GM12878 (cell line): ENCODE results near the gene CPSF3. TPM values are rescaled to one million over a fixed set of nuclear protein-coding genes. Genes with fewer than 3 reads are reported as not detected.

Source experiments
- ATAC-seq: fragments of 200-7000 bp; cut with Tn5 transposase; 3 replicates; pipeline ENCODE4 v1.9.1; 2020; ENCODE audit warnings: mild to moderate bottlenecking, moderate library complexity
- BruUV-seq: library from RNA; stranded (reverse); fragments of 400-500 nt; replicated peaks from 2 replicates; lab custom pipeline; 2021; lab: Mats Ljungman, UMichigan
- CTCF ChIA-PET: fragments of 300-600 bp; sonication (Branson Sonifier 250); formaldehyde crosslinking; extraction: SDS; loops from one replicate; lab custom pipeline; 2021; ENCODE audit warnings: inconsistent platforms; lab: Yijun Ruan, JAX
- POLR2A ChIA-PET: fragments of 350-600 bp; formaldehyde crosslinking; extraction: SDS; loops from one replicate; lab custom pipeline; 2021; ENCODE audit warnings: inconsistent platforms; lab: Charles Lee
- RAD21 ChIA-PET: fragments of 300-600 bp; sonication (Branson Sonifier 250); formaldehyde crosslinking; loops from one replicate; lab custom pipeline; 2023; ENCODE audit warnings: antibody characterized with exemption; ENCODE audit not compliant: unreplicated experiment; lab: Charles Lee
- SMC1A ChIA-PET: fragments of 300-600 bp; sonication (Branson Sonifier 250); formaldehyde crosslinking; loops from one replicate; lab custom pipeline; 2023; ENCODE audit not compliant: unreplicated experiment, uncharacterized antibody; lab: Charles Lee
- DNase-seq: peaks from one replicate; pipeline ENCODE4 v3.0.0-alpha.2; 2011; ENCODE audit warnings: low read depth, low spot score
- FAIRE-seq: peaks from 3 replicates; lab custom pipeline; 2011; peaks lifted over from hg19 to GRCh38; lab: Jason Lieb, UNC
- H2AFZ ChIP-seq: 2 replicates; pipeline ENCODE4 v1.6.0; 2011; ENCODE audit warnings: low read depth, low read length, control low read depth; ENCODE audit not compliant: control insufficient read depth
- H3K27ac ChIP-seq: 2 replicates; pipeline ENCODE4 v1.5.1; 2011; ENCODE audit warnings: control low read depth; ENCODE audit not compliant: control insufficient read depth, insufficient read depth
- H3K27me3 ChIP-seq, 2 experiments: replicated peaks in 1 of 2; 2 replicates each; pipeline versions ENCODE4 v1.6.0 to v1.6.1; 2011; ENCODE audit warnings: low read length in 1 of 2; ENCODE audit not compliant: control insufficient read depth in 2 of 2, insufficient read depth in 2 of 2
- H3K36me3 ChIP-seq, 2 experiments: 2 replicates each; pipeline ENCODE4 v1.5.1; 2011; ENCODE audit warnings: low read length in 1 of 2; ENCODE audit not compliant: control insufficient read depth in 2 of 2, insufficient read depth in 2 of 2
- H3K4me1 ChIP-seq: 2 replicates; pipeline ENCODE4 v1.6.1; 2011; ENCODE audit warnings: mild to moderate bottlenecking, low read length, moderate library complexity, mixed read lengths; ENCODE audit not compliant: control insufficient read depth, insufficient read depth
- H3K4me2 ChIP-seq: 2 replicates; pipeline ENCODE4 v1.6.0; 2011; ENCODE audit warnings: control low read depth; ENCODE audit not compliant: control insufficient read depth, insufficient read depth
- H3K4me3 ChIP-seq: fragments of 200-600 bp; sonication (generic); 2 replicates; pipeline ENCODE4 v1.5.1; 2016
- H3K79me2 ChIP-seq: 2 replicates; pipeline ENCODE4 v1.6.0; 2011; ENCODE audit warnings: low read length; ENCODE audit not compliant: control insufficient read depth, insufficient read depth
- H3K9ac ChIP-seq: 2 replicates; pipeline ENCODE4 v1.8.0; 2011; ENCODE audit warnings: low read length, control low read depth, mixed read lengths; ENCODE audit not compliant: control insufficient read depth, insufficient read depth
- H3K9me3 ChIP-seq: replicated peaks from 3 replicates; pipeline ENCODE4 v1.5.1; 2011; ENCODE audit warnings: mild to moderate bottlenecking, low read length; ENCODE audit not compliant: control insufficient read depth, insufficient read depth
- H4K20me1 ChIP-seq: 2 replicates; pipeline ENCODE4 v1.6.0; 2011; ENCODE audit not compliant: control insufficient read depth, insufficient read depth
- DPF2 ChIP-seq: fragments of 450-650 bp; IDR thresholded peaks from 2 replicates; pipeline ENCODE4 v1.6.1; 2017; ENCODE audit warnings: mild to moderate bottlenecking
- NR2F1 ChIP-seq: fragments of 450-650 bp; conservative IDR thresholded peaks from 2 replicates; pipeline ENCODE4 v1.6.1; 2017; ENCODE audit warnings: mild to moderate bottlenecking
- PAX5 ChIP-seq: IDR thresholded peaks from 2 replicates; pipeline ENCODE4 v1.6.1; 2011; ENCODE audit warnings: low read depth, low read length, borderline replicate concordance
- ZSCAN29 ChIP-seq: fragments of 450-650 bp; IDR thresholded peaks from 2 replicates; pipeline ENCODE4 v1.6.1; 2017; ENCODE audit warnings: mild to moderate bottlenecking, moderate library complexity
- WGBS: methylation state at CpG from one replicate; pipeline ENCODE4 v1.1.6; 2016; ENCODE audit warnings: low lambda C conversion rate; ENCODE audit not compliant: insufficient replicate concordance, insufficient coverage; ENCODE audit errors: missing lambda C conversion rate; 5-methylcytosine and 5-hydroxymethylcytosine counted together
- in situ Hi-C: fragments of 300-500 bp; cut with MboI; formaldehyde crosslinking; loops from 9 replicates; pipeline ENCODE4 v1.14.3; 2018; ENCODE audit warnings: mixed read lengths
- intact Hi-C: fragments of 100-400 bp; cut with micrococcal nuclease; formaldehyde crosslinking; loops from one replicate; pipeline ENCODE4 v1.14.2; 2022; ENCODE audit not compliant: unreplicated experiment
- polyA plus RNA-seq, 11 experiments: library from polyadenylated mRNA; depleted of rRNA in 4 of 11; unstranded in 6 of 11; stranded (reverse) in 5 of 11; fragments of >200 nt; fragmentation: Nextera tagmentation in 4 of 11; fragmentation: Illumina TruSeq in 1 of 11; extraction: Ambion mirVana in 4 of 11; extraction: Trizol in 1 of 11; gene quantifications; 1 replicate in 1 of 11; 2 replicates in 10 of 11; pipeline versions ENCODE4 v1.2.1 to v1.2.3, GENCODE V29; 2011 to 2016; ENCODE audit warnings: inconsistent platforms in 2 of 11, missing spikeins in 2 of 11, low read depth in 1 of 11
- total RNA-seq, 4 experiments: library from RNA; depleted of rRNA in 3 of 4; stranded (reverse); fragments of >200 nt in 3 of 4; fragmentation: Illumina TruSeq in 1 of 4; extraction: Trizol in 1 of 4; gene quantifications; 2 replicates each; pipeline versions ENCODE4 v1.2.1 to v1.2.3, GENCODE V29; 2013 to 2021
- TF ChIP-seq, protein P1 (sequence below): IDR thresholded peaks from 2 replicates; pipeline ENCODE4 v1.6.1; 2012; ENCODE audit warnings: mild to moderate bottlenecking, low read depth, low read length

Gene CPSF3
- total and polyA plus RNA-seq, 10 of the 15 experiments (the other 5 are each of a cell fraction or from before 2014, with no cell fraction given) = 34.5 to 108 (median 76.1) TPM

DNA sequence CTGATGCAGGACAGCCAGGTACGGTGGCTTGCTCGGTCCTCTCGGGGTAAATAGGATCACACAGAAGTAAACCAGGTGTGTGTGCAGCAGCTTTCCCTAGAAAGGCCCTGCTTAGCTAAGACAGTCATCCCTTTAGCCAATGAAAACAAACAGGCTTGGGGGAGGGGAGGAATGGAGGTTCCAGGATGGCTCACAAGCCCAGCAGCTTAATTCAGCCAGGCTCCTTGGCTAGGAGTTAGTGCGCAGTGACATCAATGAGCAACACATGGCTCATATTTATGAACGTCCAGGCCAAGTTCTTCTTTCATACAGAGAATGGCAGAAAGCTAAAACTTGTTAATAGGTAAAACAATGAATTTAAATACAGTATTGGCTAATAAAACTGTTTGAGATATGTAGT is 61.1 kb downstream of the CPSF3 start:
- ChIA-PET POLR2A (no interaction called here), RAD21 (no interaction called here), CTCF (no interaction called here), SMC1A (interaction anchor here (1.3 kb wide), 1 partner anchor 16 kb away, joined by 3 read pairs; no protein-coding TSS in a partner anchor)
- no TSS peak for BruUV-seq
- Histone ChIP-seq H3K9me3 (no peaks in the 10 kb centered on the region), H3K4me2 (no peak overlapping the region), H4K20me1 (no peaks in the 10 kb centered on the region), H3K27me3 (no peaks in the 10 kb centered on the region), H3K27ac (no peak overlapping the region), H3K4me1 (0 out of 2 replicates have a peak, but pooled peaks cover 6% of the 10 kb centered on the region), H3K4me3 (no peak overlapping the region), H3K9ac (no peak overlapping the region), H2AFZ (no peak overlapping the region), H3K36me3 (peaks cover 23 to 43% of the 10 kb centered on the region in 2 experiments), H3K79me2 (no peaks in the 10 kb centered on the region)
- intact Hi-C loops = no loop called here
- no peak for DNase-seq
- no peak for ATAC-seq
- TF ChIP-seq NR2F1 = no peak
- no peak for TF ChIP-seq DPF2
- no peak for TF ChIP-seq ZSCAN29
- TF ChIP-seq PAX5 = no peak
- TF ChIP-seq, protein P1, sequence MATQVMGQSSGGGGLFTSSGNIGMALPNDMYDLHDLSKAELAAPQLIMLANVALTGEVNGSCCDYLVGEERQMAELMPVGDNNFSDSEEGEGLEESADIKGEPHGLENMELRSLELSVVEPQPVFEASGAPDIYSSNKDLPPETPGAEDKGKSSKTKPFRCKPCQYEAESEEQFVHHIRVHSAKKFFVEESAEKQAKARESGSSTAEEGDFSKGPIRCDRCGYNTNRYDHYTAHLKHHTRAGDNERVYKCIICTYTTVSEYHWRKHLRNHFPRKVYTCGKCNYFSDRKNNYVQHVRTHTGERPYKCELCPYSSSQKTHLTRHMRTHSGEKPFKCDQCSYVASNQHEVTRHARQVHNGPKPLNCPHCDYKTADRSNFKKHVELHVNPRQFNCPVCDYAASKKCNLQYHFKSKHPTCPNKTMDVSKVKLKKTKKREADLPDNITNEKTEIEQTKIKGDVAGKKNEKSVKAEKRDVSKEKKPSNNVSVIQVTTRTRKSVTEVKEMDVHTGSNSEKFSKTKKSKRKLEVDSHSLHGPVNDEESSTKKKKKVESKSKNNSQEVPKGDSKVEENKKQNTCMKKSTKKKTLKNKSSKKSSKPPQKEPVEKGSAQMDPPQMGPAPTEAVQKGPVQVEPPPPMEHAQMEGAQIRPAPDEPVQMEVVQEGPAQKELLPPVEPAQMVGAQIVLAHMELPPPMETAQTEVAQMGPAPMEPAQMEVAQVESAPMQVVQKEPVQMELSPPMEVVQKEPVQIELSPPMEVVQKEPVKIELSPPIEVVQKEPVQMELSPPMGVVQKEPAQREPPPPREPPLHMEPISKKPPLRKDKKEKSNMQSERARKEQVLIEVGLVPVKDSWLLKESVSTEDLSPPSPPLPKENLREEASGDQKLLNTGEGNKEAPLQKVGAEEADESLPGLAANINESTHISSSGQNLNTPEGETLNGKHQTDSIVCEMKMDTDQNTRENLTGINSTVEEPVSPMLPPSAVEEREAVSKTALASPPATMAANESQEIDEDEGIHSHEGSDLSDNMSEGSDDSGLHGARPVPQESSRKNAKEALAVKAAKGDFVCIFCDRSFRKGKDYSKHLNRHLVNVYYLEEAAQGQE = no peak
- WGBS = 100% methylated on average over 5 of the region's 5 CpGs
- FAIRE-seq = no peak
- in situ Hi-C loops = no loop called here
